Gastrocnemius medialis (tissue), 4 donors: Measurements from ENCODE around the gene SYCE1.

Source experiments
- POLR2A ChIP-seq, 2 donors: fragments of 450-650 bp; IDR thresholded peaks; one replicate each; pipeline ENCODE4 v1.6.1; 2017; ENCODE audit warnings: antibody characterized with exemption in 2 of 2, mild to moderate bottlenecking in 2 of 2, moderate library complexity in 2 of 2
- TF ChIP-seq, protein P1 (sequence below), 5 experiments: fragments of 450-650 bp in 3 of 5; fragments of 200-600 bp in 2 of 5; sonication (generic) in 2 of 5; IDR thresholded peaks in 4 of 5; conservative IDR thresholded peaks in 1 of 5; 1 replicate in 4 of 5; 2 replicates in 1 of 5; pipeline ENCODE4 v1.5.1; 2016 to 2019; ENCODE audit warnings: antibody characterized with exemption in 5 of 5, mild to moderate bottlenecking in 3 of 5, moderate library complexity in 3 of 5

GRCh38 chr10:133526957-133527588 lies 38.3 kb downstream of the SYCE1 start, which contains the start of gene CYP2E1:
- TF ChIP-seq, protein P1, sequence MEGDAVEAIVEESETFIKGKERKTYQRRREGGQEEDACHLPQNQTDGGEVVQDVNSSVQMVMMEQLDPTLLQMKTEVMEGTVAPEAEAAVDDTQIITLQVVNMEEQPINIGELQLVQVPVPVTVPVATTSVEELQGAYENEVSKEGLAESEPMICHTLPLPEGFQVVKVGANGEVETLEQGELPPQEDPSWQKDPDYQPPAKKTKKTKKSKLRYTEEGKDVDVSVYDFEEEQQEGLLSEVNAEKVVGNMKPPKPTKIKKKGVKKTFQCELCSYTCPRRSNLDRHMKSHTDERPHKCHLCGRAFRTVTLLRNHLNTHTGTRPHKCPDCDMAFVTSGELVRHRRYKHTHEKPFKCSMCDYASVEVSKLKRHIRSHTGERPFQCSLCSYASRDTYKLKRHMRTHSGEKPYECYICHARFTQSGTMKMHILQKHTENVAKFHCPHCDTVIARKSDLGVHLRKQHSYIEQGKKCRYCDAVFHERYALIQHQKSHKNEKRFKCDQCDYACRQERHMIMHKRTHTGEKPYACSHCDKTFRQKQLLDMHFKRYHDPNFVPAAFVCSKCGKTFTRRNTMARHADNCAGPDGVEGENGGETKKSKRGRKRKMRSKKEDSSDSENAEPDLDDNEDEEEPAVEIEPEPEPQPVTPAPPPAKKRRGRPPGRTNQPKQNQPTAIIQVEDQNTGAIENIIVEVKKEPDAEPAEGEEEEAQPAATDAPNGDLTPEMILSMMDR (IDR thresholded peaks at IDR 0.05 in 4 of 5, conservative IDR thresholded peaks at IDR 0.05 in 1 of 5): no peak
- no peak for TF ChIP-seq POLR2A (IDR thresholded peaks at IDR 0.05)
